Adrenal gland (tissue), 5 donors: Measurements from ENCODE around the gene TNFRSF4.

ENCODE experiments used
- CTCF ChIP-seq, 6 experiments: fragments of 450-650 bp in 4 of 6; fragments of 200-600 bp in 2 of 6; sonication (generic) in 1 of 6; IDR thresholded peaks; 1 replicate in 5 of 6; 2 replicates in 1 of 6; pipeline versions ENCODE4 v1.5.1 to v1.8.0; 2016 to 2021; ENCODE audit warnings: antibody characterized with exemption in 6 of 6, mild to moderate bottlenecking in 2 of 6, moderate library complexity in 1 of 6
- POLR2A ChIP-seq, 2 donors: fragments of 450-650 bp; IDR thresholded peaks; one replicate each; pipeline ENCODE4 v1.6.1; 2017; ENCODE audit warnings: antibody characterized with exemption in 2 of 2, mild to moderate bottlenecking in 2 of 2, moderate library complexity in 1 of 2
- donor health status: DM: no; HTN: no; CAD: no.

- TF ChIP-seq POLR2A (IDR thresholded peaks at IDR 0.05) = no peak
- no peak for TF ChIP-seq CTCF (IDR thresholded peaks at IDR 0.05)
Observed at GRCh38 chr1:1204998-1205768, 8.8 kb downstream of the TNFRSF4 start.
